COLO829 (cell line): ENCODE measurements around the gene NR6A1.

Experiments
- DNase-seq: peaks from one replicate; pipeline ENCODE4 v3.0.0; 2012; ENCODE audit warnings: low spot score

The NR6A1 gene

GRCh38 chr9:124688238-124688904 is 82.7 kb downstream of the NR6A1 start:
- DNase-seq: no peak

GRCh38 chr9:124686918-124687317 is 84.2 kb downstream of the NR6A1 start:
- DNase-seq: no peak

GRCh38 chr9:124685217-124685616 is 85.9 kb downstream of the NR6A1 start:
- DNase-seq: no peak

GRCh38 chr9:124684169-124684568 is 86.9 kb downstream of the NR6A1 start:
- DNase-seq: no peak

- no peak for DNase-seq
Observed at GRCh38 chr9:124683043-124683442, 88.1 kb downstream of the NR6A1 start.

GRCh38 chr9:124680714-124681390 is 90.3 kb downstream of the NR6A1 start:
- DNase-seq: no peak

GRCh38 chr9:124680049-124680448 is 91.1 kb downstream of the NR6A1 start:
- DNase-seq: no peak

GRCh38 chr9:124676159-124676551 is 95.0 kb downstream of the NR6A1 start:
- DNase-seq: no peak

- no peak for DNase-seq
Observed at GRCh38 chr9:124675261-124676158, 95.6 kb downstream of the NR6A1 start.

- no peak for DNase-seq
Observed at GRCh38 chr9:124674651-124675050, 96.5 kb downstream of the NR6A1 start.

- DNase-seq: no peak
Observed at GRCh38 chr9:124673063-124673462, 98.0 kb downstream of the NR6A1 start.

- no peak for DNase-seq
Observed at GRCh38 chr9:124671861-124672260, 99.2 kb downstream of the NR6A1 start.

- no peak for DNase-seq
Observed at GRCh38 chr9:124666642-124667041, 104.5 kb downstream of the NR6A1 start.

- no peak for DNase-seq
Observed at GRCh38 chr9:124665391-124666058, 105.6 kb downstream of the NR6A1 start.

GRCh38 chr9:124664143-124664542 is 107.0 kb downstream of the NR6A1 start:
- DNase-seq: no peak

GRCh38 chr9:124663046-124663961 is 107.8 kb downstream of the NR6A1 start:
- DNase-seq: no peak

- no peak for DNase-seq
Observed at GRCh38 chr9:124662561-124662960, 108.5 kb downstream of the NR6A1 start.

GRCh38 chr9:124661271-124661670 is 109.8 kb downstream of the NR6A1 start:
- DNase-seq: no peak

GRCh38 chr9:124660341-124660801 is 110.7 kb downstream of the NR6A1 start:
- DNase-seq: peak; percentile 80

- DNase-seq: peak; percentile 90
Observed at GRCh38 chr9:124659099-124659659, 111.9 kb downstream of the NR6A1 start.
